ENCODE data around the gene DLL1. TPM values are rescaled to one million over a fixed set of nuclear protein-coding genes. Genes with fewer than 3 reads are reported as not detected.

The DLL1 gene
- total RNA-seq, 1 donor from 2014 or later, result not detected

GRCh38 chr6:170234419-170234818 is 56.5 kb downstream of the DLL1 start:
- intact Hi-C loops (cut with micrococcal nuclease), result no loop called here

GRCh38 chr6:170233286-170234205 is 57.3 kb downstream of the DLL1 start:
- intact Hi-C loops (cut with micrococcal nuclease), result no loop called here

Other genes with a start within 250 kb of the DLL1 start
- gene FAM120B, start 15.7 kb upstream of the DLL1 start, total RNA-seq, result 27.3 and 27.8 TPM in 2 replicates